T-cell (primary cell): ENCODE measurements around the gene ALG12. TPM values are rescaled to one million over a fixed set of nuclear protein-coding genes. Genes with fewer than 3 reads are reported as not detected.

Source experiments
- ATAC-seq, 4 experiments: fragments of 200-7000 bp in 3 of 4; fragments of 150-1000 bp in 1 of 4; cut with Tn5 transposase; replicated peaks in 1 of 4; 1 replicate in 3 of 4; 2 replicates in 1 of 4; pipeline ENCODE4 v1.10.0; 2021; ENCODE audit warnings: moderate library complexity in 3 of 4, mild to moderate bottlenecking in 2 of 4, moderate number of reproducible peaks in 1 of 4
- CTCF ChIA-PET, 2 donors: fragments of 300-600 bp; sonication (Branson Sonifier 250); formaldehyde crosslinking; loops; one replicate each; lab custom pipeline; 2022; ENCODE audit warnings: antibody characterized with exemption in 2 of 2; lab: Charles Lee
- POLR2A ChIA-PET, 2 donors: fragments of 300-600 bp; sonication (Branson Sonifier 250); formaldehyde crosslinking; loops; one replicate each; lab custom pipeline; 2022; ENCODE audit warnings: antibody characterized with exemption in 2 of 2; lab: Charles Lee
- DNase-seq, 35 experiments: peaks; one replicate each; pipeline versions ENCODE4 v3.0.0 to v3.0.0-alpha.2; 2013 to 2023
- H3K27ac ChIP-seq: one replicate; pipeline ENCODE4 v1.5.1; 2013; ENCODE audit warnings: low read length
- H3K27me3 ChIP-seq, 2 experiments: replicated peaks in 1 of 2; 1 replicate in 1 of 2; 2 replicates in 1 of 2; pipeline versions ENCODE4 v1.6.1 to v1.7.0; 2013; ENCODE audit warnings: low read length in 1 of 2, mixed read lengths in 1 of 2; ENCODE audit not compliant: control insufficient read depth in 2 of 2, insufficient read depth in 2 of 2; ENCODE audit errors: extremely low read depth in 1 of 2
- H3K36me3 ChIP-seq, 2 donors: 1 replicate in 1 of 2; 2 replicates in 1 of 2; pipeline versions ENCODE4 v1.6.1 to v1.7.0; 2013; ENCODE audit warnings: low read length in 1 of 2; ENCODE audit not compliant: control insufficient read depth in 2 of 2, insufficient read depth in 1 of 2; ENCODE audit errors: extremely low read depth in 1 of 2
- H3K4me1 ChIP-seq, 2 experiments: 1 replicate in 1 of 2; 2 replicates in 1 of 2; pipeline versions ENCODE4 v1.6.1 to v1.7.0; 2013; ENCODE audit warnings: low read length in 2 of 2, mixed read lengths in 1 of 2; ENCODE audit not compliant: insufficient read depth in 2 of 2, control insufficient read depth in 1 of 2; ENCODE audit errors: extremely low read depth in 1 of 2
- H3K4me3 ChIP-seq, 2 donors: 1 replicate in 1 of 2; 2 replicates in 1 of 2; pipeline versions ENCODE4 v1.5.1 to v1.7.0; 2013; ENCODE audit warnings: mild to moderate bottlenecking in 2 of 2, low read length in 1 of 2, moderate library complexity in 1 of 2; ENCODE audit not compliant: control insufficient read depth in 1 of 2; ENCODE audit errors: extremely low read depth in 1 of 2
- H3K9me3 ChIP-seq: 2 replicates; pipeline ENCODE4 v1.7.0; 2013
- H3K27ac Mint-ChIP-seq, 2 donors: one replicate each; pipeline ENCODE4 v1.8.0; 2020 to 2021; ENCODE audit warnings: mild to moderate bottlenecking in 2 of 2, mixed read lengths in 2 of 2
- H3K27me3 Mint-ChIP-seq, 2 donors: one replicate each; pipeline ENCODE4 v1.8.0; 2021 to 2022; ENCODE audit warnings: mixed read lengths in 2 of 2
- H3K36me3 Mint-ChIP-seq: one replicate; pipeline ENCODE4 v1.8.0; 2021; ENCODE audit warnings: mixed read lengths
- H3K4me1 Mint-ChIP-seq, 3 donors: one replicate each; pipeline ENCODE4 v1.8.0; 2020 to 2022; ENCODE audit warnings: mixed read lengths in 3 of 3, mild to moderate bottlenecking in 1 of 3
- H3K4me3 Mint-ChIP-seq, 3 donors: one replicate each; pipeline ENCODE4 v1.8.0; 2020 to 2022; ENCODE audit warnings: mild to moderate bottlenecking in 3 of 3, mixed read lengths in 3 of 3, moderate library complexity in 3 of 3
- H3K9me3 Mint-ChIP-seq, 3 donors: one replicate each; pipeline ENCODE4 v1.8.0; 2020 to 2022; ENCODE audit warnings: mixed read lengths in 3 of 3
- WGBS: methylation state at CpG from one replicate; pipeline ENCODE4 v1.1.5; 2013; ENCODE audit warnings: missing lambda C conversion rate; ENCODE audit not compliant: insufficient coverage; 5-methylcytosine and 5-hydroxymethylcytosine counted together
- total RNA-seq, 35 experiments: library from RNA in 6 of 35; stranded (reverse) in 6 of 35; fragments of 120-200 nt in 1 of 35; gene quantifications; one replicate each; pipeline versions ENCODE4 v1.2.1 to v1.2.4 and lab custom pipeline; 2013 to 2026

ALG12 gene
- total RNA-seq, 5 donors from 2014 or later (not counting 1 experiment from before 2014, with no cell fraction given) = 15.7 to 22.1 (median 15.9) TPM

- H3K4me1 Mint-ChIP-seq = peaks cover 30 to 46% (median 33%) of the 10 kb centered on the region in 3 donors
- Histone ChIP-seq H3K36me3 (peaks cover 10 to 15% of the 10 kb centered on the region in 2 donors), H3K27me3 (peaks cover 0 to 4% of the 10 kb centered on the region in 2 experiments), H3K4me3 (no peak overlapping the region), H3K9me3 (no peaks in the 10 kb centered on the region), H3K4me1 (peaks cover 7 to 69% of the 10 kb centered on the region in 2 experiments), H3K27ac (no peak overlapping the region)
- H3K27me3 Mint-ChIP-seq = no peaks in the 10 kb centered on the region
- no peak for ATAC-seq
- WGBS = 88% methylated on average over 14 of the region's 22 CpGs
- peaks cover 7% of the 10 kb centered on the region for H3K36me3 Mint-ChIP-seq
- peak overlapping the region in 1 of 2 donors; percentile 49 for H3K27ac Mint-ChIP-seq
- POLR2A ChIA-PET = no interaction called here
- DNase-seq = peak in 3 of 35 experiments; percentile 2 to 25 (median 17)
- H3K4me3 Mint-ChIP-seq = peak overlapping the region in 1 of 3 donors; percentile 92
- no peaks in the 10 kb centered on the region for H3K9me3 Mint-ChIP-seq
- CTCF ChIA-PET = no interaction called here
Measured at GRCh38 chr22:49965091-49966040, 47.1 kb upstream of the ALG12 start.

GRCh38 chr22:49964136-49965090 is 46.2 kb upstream of the ALG12 start:
- H3K4me1 ChIP-seq = peaks cover 11 to 65% of the 10 kb centered on the region in 2 experiments
- ChIA-PET POLR2A (no interaction called here), CTCF (no interaction called here)
- H3K27me3 ChIP-seq = no peaks in the 10 kb centered on the region
- WGBS = 57% methylated on average over 10 of the region's 19 CpGs
- Mint-ChIP-seq H3K4me1 (peaks cover 30 to 41% (median 30%) of the 10 kb centered on the region in 3 donors), H3K27ac (peak overlapping the region; percentile 68 to 87), H3K9me3 (no peaks in the 10 kb centered on the region), H3K36me3 (peaks cover 7% of the 10 kb centered on the region), H3K27me3 (no peaks in the 10 kb centered on the region), H3K4me3 (peak overlapping the region; percentile 13 to 92 (median 87))
- H3K4me3 ChIP-seq = no peak overlapping the region
- H3K9me3 ChIP-seq = no peaks in the 10 kb centered on the region
- DNase-seq (peak in 11 of 35 experiments; percentile 25 to 60 (median 42)), ATAC-seq (no peak)
- H3K27ac ChIP-seq = peak overlapping the region; percentile 93
- peaks cover 10 to 15% of the 10 kb centered on the region in 2 donors for H3K36me3 ChIP-seq

- ATAC-seq = no peak
- ChIA-PET POLR2A (no interaction called here), CTCF (no interaction called here)
- Histone ChIP-seq H3K27ac (peak overlapping the region; percentile 93), H3K4me1 (peaks cover 13 to 65% of the 10 kb centered on the region in 2 experiments), H3K27me3 (no peaks in the 10 kb centered on the region), H3K9me3 (no peaks in the 10 kb centered on the region), H3K36me3 (peaks cover 10 to 15% of the 10 kb centered on the region in 2 donors), H3K4me3 (peak overlapping the region in 1 of 2 donors; percentile 3)
- H3K4me1 Mint-ChIP-seq = peaks cover 30 to 47% (median 34%) of the 10 kb centered on the region in 3 donors
- peaks cover 7% of the 10 kb centered on the region for H3K36me3 Mint-ChIP-seq
- peak overlapping the region; percentile 68 to 87 for H3K27ac Mint-ChIP-seq
- WGBS = 48% methylated on average over 4 of the region's 6 CpGs
- DNase-seq = peak in 6 of 35 experiments; percentile 0 to 39 (median 30)
- H3K9me3 Mint-ChIP-seq = no peaks in the 10 kb centered on the region
- peak overlapping the region; percentile 75 to 92 (median 87) for H3K4me3 Mint-ChIP-seq
- H3K27me3 Mint-ChIP-seq = no peaks in the 10 kb centered on the region
Measured at GRCh38 chr22:49963647-49964026, 45.4 kb upstream of the ALG12 start.

GRCh38 chr22:49962751-49963646 is 44.8 kb upstream of the ALG12 start:
- WGBS = 60% methylated on average over 61 of the region's 63 CpGs
- Mint-ChIP-seq H3K9me3 (no peaks in the 10 kb centered on the region), H3K27ac (peak overlapping the region; percentile 69 to 87), H3K4me3 (peak overlapping the region; percentile 75 to 92 (median 87)), H3K27me3 (no peaks in the 10 kb centered on the region), H3K36me3 (peaks cover 7% of the 10 kb centered on the region), H3K4me1 (peaks cover 27 to 46% (median 34%) of the 10 kb centered on the region in 3 donors)
- Histone ChIP-seq H3K27me3 (no peaks in the 10 kb centered on the region), H3K4me3 (peak overlapping the region; percentile 51 to 86), H3K4me1 (peaks cover 13 to 65% of the 10 kb centered on the region in 2 experiments), H3K27ac (peak overlapping the region; percentile 93), H3K9me3 (no peaks in the 10 kb centered on the region), H3K36me3 (peaks cover 10 to 15% of the 10 kb centered on the region in 2 donors)
- ChIA-PET CTCF (interaction anchor here in 1 of 2 donors (0.5 to 1.2 kb wide), 4 partner anchors 8 to 563 kb away, joined by 3 to 7 read pairs (median 4); partner anchors contain the start of gene SCO2), POLR2A (interaction anchor here in 1 of 2 donors (1.2 kb wide), 1 partner anchor 577 kb away, joined by 6 read pairs; no protein-coding TSS in a partner anchor)
- DNase-seq (peak in 4 of 35 experiments; percentile 2 to 24 (median 6)), ATAC-seq (no peak)

- no peaks in the 10 kb centered on the region for H3K27me3 ChIP-seq
- ChIA-PET POLR2A (interaction anchor here in 1 of 2 donors (1.2 kb wide), 1 partner anchor 578 kb away, joined by 6 read pairs; no protein-coding TSS in a partner anchor), CTCF (interaction anchor here in 1 of 2 donors (0.5 to 1.2 kb wide), 4 partner anchors 9 to 563 kb away, joined by 3 to 7 read pairs (median 4); partner anchors contain the start of gene SCO2)
- H3K36me3 Mint-ChIP-seq = peaks cover 7% of the 10 kb centered on the region
- peak overlapping the region; percentile 87 to 92 (median 87) for H3K4me3 Mint-ChIP-seq
- H3K9me3 ChIP-seq = no peaks in the 10 kb centered on the region
- H3K27ac Mint-ChIP-seq = peak overlapping the region; percentile 81 to 87
- H3K9me3 Mint-ChIP-seq = no peaks in the 10 kb centered on the region
- H3K27ac ChIP-seq = peak overlapping the region; percentile 97
- WGBS = 4% methylated on average over 47 of the region's 70 CpGs
- ATAC-seq (peak in 3 of 4 experiments; percentile 6 to 54 (median 8)), DNase-seq (peak; percentile 32 to 93 (median 78))
- H3K4me1 ChIP-seq = peaks cover 13 to 61% of the 10 kb centered on the region in 2 experiments
- H3K27me3 Mint-ChIP-seq = no peaks in the 10 kb centered on the region
- peaks cover 10 to 15% of the 10 kb centered on the region in 2 donors for H3K36me3 ChIP-seq
- H3K4me3 ChIP-seq = peak overlapping the region; percentile 51 to 86
- H3K4me1 Mint-ChIP-seq = peaks cover 19 to 41% (median 30%) of the 10 kb centered on the region in 3 donors
Measured at GRCh38 chr22:49962012-49962750, 43.9 kb upstream of the ALG12 start.
